Fibroblast of villous mesenchyme (primary cell): Measurements from ENCODE around the gene CES3. TPM values are rescaled to one million over a fixed set of nuclear protein-coding genes. Genes with fewer than 3 reads are reported as not detected.
A peak's percentile ranks its signal among the peaks of the same experiment; 100 is the strongest.
"Not testable (repeated sequence)": the region's sequence is repeated elsewhere in the genome, so short reads cannot be mapped to it uniquely, and the experiment has no call there.

ENCODE experiments used
- DNase-seq: peaks from one replicate; pipeline ENCODE4 v3.0.0-alpha.2; 2010; ENCODE audit warnings: low read depth
- H3K4me3 ChIP-seq: 2 replicates; pipeline ENCODE4 v1.5.1; 2011; ENCODE audit warnings: low read depth, mild to moderate bottlenecking, low read length
- total RNA-seq: library from RNA; depleted of rRNA; stranded (reverse); fragments of >200 nt; gene quantifications from 2 replicates; pipeline ENCODE4 v1.2.3, GENCODE V29; 2012
- TF ChIP-seq, protein P1 (sequence below): IDR thresholded peaks from 2 replicates; pipeline ENCODE4 v1.5.1; 2012; ENCODE audit warnings: low read depth, mild to moderate bottlenecking, low read length; ENCODE audit not compliant: insufficient read depth

The CES3 gene
- total RNA-seq, 1 donor, result not detected

DNA sequence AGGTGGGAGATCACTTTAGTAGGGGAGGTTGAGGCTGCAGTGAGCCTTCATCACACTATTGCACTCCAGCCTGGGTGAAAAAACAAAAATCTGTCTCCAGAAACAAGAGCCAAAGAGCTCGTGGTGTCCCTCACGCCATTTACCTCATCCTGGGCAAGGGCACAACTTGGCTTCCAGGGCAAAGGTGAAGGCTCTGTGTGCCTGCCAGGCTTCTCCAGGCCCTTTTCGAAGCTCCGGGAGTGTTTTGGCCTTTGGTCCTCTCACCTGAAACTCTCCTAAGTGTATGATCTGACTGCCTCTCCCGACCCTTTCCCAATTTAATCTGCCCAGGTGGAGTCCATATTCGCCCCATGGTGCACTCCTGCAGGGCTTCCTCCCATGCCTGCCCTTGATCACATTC, 11.6 kb upstream of the CES3 start:
- no peak overlapping the region for H3K4me3 ChIP-seq
- TF ChIP-seq, protein P1, sequence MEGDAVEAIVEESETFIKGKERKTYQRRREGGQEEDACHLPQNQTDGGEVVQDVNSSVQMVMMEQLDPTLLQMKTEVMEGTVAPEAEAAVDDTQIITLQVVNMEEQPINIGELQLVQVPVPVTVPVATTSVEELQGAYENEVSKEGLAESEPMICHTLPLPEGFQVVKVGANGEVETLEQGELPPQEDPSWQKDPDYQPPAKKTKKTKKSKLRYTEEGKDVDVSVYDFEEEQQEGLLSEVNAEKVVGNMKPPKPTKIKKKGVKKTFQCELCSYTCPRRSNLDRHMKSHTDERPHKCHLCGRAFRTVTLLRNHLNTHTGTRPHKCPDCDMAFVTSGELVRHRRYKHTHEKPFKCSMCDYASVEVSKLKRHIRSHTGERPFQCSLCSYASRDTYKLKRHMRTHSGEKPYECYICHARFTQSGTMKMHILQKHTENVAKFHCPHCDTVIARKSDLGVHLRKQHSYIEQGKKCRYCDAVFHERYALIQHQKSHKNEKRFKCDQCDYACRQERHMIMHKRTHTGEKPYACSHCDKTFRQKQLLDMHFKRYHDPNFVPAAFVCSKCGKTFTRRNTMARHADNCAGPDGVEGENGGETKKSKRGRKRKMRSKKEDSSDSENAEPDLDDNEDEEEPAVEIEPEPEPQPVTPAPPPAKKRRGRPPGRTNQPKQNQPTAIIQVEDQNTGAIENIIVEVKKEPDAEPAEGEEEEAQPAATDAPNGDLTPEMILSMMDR, result no peak
- no peak for DNase-seq

DNA sequence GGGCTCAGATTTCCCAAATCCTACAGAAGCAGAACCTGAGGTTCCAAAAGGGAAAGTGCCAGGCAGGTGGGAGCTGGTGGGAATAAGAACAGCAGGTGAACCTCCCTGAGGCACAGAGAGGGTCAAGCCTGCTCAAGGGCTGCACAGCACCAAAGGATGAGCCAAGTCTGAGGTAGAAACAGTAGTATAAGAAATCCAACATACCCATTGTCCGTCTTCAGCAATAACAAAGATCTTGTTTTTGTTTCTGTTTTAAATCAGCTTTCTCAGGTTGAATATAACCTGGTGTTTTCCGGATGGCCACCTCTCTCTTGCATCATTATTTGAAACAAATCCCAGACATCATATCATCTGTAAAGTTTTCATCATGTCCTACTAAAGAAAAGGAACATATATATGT, 10.6 kb upstream of the CES3 start:
- TF ChIP-seq, protein P1, result no peak
- no peak overlapping the region for H3K4me3 ChIP-seq
- no peak for DNase-seq

DNA sequence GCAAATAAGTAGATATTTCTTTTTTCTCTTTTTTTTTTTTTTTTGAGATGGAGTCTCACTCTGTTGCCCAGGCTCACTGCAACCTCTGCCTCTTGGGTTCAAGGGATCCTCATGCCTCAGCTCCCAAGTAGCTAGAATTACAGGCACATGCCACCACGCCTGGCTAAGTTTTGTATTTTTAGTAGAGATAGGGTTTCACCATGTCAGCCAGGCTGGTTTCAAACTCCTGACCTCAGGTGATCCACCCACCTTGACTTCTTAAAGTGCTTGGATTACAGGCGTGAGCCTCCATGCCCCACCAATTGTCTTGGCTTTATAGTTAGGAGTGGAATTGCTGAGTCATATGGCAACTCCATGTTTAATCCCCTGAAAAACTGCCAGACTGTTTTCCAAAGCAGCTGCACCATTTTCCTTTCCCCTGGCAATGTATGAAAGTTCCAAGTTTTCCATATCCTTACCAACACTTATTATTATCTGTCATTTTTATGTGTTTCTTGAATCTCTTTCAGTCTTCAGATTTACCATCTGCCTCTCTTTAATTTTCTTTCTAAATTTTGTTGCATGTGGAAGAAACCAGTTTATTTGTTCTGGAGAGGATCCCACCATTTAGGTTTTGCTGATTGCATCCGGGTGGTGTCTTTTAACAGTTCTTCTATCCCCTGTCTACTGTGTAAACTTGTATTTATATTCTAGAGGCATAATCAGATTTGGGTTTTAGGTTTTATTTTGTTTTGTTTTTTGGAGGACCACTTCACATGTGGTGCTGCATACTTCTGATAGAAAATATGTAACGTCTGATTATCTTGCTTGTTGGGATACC, 9.9 kb upstream of the CES3 start:
- DNase-seq, result no peak
- no peak overlapping the region for H3K4me3 ChIP-seq
- TF ChIP-seq, protein P1, result no peak

DNA sequence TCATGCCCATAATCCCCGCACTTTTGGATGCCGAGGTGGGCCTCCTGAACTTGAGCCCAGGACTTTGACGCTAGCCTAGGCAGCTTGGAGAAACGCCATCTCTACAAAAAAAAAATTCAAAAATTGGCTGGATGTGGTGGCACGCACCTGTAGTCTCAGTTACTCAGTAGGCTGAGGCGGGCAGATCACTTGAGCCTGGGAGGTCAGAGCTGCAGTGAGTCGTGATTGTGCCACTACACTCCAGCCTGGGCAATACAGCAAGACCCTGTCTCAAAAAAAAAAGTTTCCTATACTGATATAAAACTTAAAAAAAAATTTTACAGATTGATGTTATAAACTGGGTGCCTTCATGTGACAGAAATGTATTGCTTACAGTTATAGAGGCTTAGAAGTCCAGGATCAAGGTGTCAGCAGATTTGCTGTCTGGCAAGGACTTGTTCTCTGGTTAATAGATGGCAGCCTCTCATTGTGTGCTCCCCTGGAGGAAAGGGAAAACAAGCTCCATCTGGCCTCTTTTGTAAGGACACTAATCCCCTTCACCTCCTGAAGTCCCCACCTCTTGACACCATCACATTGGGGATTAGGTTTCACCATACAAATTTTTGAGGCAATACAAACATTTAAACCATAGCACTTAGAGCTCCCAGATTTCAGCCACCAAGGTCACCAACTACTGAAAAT, 8.5 kb upstream of the CES3 start:
- DNase-seq, result no peak
- no peak overlapping the region for H3K4me3 ChIP-seq
- TF ChIP-seq, protein P1, result no peak

DNA sequence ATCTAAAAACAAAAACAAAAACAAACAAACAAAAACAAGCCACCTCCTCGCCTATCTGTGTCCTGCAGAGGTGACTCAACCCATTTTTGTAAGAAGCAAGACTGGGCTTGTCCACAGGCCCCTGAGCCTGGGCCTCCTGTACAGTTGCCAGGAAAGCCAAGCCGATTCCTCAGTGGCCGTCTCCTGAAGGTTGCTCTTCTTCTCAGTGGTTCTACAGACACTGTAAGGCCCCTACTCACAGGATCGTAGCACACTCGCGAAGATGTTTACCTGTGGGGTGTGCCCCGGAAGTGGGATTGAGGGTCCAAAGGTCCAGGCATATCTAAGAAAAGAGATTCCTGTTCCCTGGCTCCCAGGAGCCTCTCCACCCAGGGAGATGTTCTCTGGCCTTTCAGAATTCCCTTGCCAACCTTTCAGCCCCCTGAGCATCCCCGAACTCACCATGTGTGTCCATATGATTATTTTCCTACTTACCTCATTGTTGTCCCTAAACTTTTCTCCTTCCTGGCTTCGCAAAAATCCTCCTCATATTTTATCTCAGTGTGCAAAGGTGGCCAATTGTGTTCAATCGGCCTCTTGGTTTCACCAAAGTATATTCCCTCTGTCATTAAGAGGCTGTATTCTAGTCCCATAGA, 7.5 kb upstream of the CES3 start:
- DNase-seq, result no peak
- TF ChIP-seq, protein P1, result no peak

DNA sequence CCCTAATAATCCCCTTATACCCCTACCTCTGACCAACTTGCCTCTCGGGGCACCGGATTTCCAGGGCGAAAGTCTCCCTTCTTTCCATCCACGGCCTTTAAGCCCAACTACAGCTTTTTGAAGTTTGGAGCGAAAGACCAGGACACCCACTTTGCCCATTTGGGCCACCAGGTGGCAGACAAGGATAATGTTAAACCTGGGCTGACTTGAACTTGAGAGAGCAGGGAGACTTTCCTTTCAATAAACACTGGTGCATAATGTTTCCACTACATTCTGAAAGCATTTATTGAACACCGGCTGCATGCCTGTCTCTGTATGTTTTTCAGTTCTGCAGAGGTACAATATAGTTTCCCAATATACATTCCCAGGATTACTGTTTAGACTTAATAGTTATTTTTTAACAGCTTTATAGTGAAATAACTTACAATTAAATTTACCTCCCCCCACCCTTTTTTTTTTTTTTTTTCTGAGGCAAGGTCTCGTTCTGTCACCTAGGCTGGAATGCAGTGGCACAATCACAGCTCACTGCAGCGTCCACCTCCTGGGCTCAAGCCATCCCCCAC, 6.9 kb upstream of the CES3 start:
- DNase-seq, result peak; percentile 82
- TF ChIP-seq, protein P1, result peak; percentile 88
- no peak overlapping the region for H3K4me3 ChIP-seq

More for the DNA sequence above, 7.5 kb upstream of the CES3 start:
- no peak overlapping the region for H3K4me3 ChIP-seq

DNA sequence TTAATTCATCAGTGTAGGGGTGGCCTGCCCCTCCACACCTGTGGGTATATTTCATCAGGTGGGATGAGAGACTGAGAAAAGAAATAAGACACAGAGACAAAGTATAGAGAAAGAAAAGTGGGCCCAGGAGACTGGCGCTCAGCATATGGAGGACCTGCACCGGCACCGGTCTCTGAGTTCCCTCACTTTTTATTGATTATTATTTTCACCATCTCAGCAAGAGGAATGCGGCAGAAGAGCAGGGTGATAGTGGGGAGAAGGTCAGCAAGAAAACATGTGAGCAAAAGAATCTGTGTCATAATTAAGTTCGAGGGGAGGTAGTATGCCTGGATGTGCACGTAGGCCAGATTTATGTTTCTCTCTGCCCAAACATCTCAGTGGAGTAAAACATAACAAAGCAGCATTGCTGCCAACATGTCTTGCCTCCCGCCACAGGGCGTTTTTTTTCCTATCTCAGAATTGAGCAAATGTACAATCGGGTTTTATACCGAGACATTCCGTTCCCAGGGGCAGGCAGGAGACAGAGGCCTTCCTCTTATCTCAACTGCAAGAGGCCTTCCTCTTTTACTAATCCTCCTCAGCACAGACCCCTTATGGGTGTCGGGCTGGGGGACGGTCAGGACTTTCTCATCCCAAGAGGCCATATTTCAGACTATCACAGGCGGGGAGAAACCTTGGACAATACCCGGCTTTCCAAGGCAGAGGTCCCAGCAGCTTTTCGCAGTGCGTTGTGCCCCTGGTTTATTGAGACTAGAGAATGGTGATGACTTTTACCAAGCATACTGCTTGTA, 5.5 kb upstream of the CES3 start:
- not testable (repeated sequence) for DNase-seq, H3K4me3 ChIP-seq

DNA sequence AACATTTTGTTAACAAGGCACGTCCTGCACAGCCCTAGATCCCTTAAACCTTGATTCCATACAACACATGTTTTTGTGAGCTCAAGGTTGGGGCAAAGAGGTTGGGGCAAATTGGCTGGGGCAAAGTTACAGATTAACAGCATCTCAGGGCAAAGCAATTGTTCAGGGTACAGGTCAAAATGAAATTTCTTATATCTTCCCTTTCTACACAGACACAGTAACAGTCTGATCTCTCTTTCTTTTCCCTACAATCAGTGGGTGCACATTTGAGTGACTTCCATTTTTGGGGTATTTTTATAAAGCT, 5.0 kb upstream of the CES3 start:
- not testable (repeated sequence) for DNase-seq, H3K4me3 ChIP-seq
